ENCODE data around the gene RFT1.

RFT1 gene

GRCh38 chr3:53075743-53076140 lies 54.5 kb downstream of the RFT1 start:
- H3K4me3 ChIP-seq (ENCODE audit: low read depth, low read length) = no peak overlapping the region
- peak; percentile 47 for DNase-seq (ENCODE audit: low read depth)
- no peak for TF ChIP-seq MYC (IDR thresholded peaks at IDR 0.05; ENCODE audit: low read depth, low read length)
- no peak for TF ChIP-seq MAX (IDR thresholded peaks at IDR 0.05; ENCODE audit: low read depth, low read length)
- TF ChIP-seq POLR2A (IDR thresholded peaks at IDR 0.05; ENCODE audit: extremely low read depth, insufficient read length) = no peak
- TF ChIP-seq, protein P1, sequence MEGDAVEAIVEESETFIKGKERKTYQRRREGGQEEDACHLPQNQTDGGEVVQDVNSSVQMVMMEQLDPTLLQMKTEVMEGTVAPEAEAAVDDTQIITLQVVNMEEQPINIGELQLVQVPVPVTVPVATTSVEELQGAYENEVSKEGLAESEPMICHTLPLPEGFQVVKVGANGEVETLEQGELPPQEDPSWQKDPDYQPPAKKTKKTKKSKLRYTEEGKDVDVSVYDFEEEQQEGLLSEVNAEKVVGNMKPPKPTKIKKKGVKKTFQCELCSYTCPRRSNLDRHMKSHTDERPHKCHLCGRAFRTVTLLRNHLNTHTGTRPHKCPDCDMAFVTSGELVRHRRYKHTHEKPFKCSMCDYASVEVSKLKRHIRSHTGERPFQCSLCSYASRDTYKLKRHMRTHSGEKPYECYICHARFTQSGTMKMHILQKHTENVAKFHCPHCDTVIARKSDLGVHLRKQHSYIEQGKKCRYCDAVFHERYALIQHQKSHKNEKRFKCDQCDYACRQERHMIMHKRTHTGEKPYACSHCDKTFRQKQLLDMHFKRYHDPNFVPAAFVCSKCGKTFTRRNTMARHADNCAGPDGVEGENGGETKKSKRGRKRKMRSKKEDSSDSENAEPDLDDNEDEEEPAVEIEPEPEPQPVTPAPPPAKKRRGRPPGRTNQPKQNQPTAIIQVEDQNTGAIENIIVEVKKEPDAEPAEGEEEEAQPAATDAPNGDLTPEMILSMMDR (IDR thresholded peaks at IDR 0.05; ENCODE audit: low read depth, low read length) = no peak

DNA sequence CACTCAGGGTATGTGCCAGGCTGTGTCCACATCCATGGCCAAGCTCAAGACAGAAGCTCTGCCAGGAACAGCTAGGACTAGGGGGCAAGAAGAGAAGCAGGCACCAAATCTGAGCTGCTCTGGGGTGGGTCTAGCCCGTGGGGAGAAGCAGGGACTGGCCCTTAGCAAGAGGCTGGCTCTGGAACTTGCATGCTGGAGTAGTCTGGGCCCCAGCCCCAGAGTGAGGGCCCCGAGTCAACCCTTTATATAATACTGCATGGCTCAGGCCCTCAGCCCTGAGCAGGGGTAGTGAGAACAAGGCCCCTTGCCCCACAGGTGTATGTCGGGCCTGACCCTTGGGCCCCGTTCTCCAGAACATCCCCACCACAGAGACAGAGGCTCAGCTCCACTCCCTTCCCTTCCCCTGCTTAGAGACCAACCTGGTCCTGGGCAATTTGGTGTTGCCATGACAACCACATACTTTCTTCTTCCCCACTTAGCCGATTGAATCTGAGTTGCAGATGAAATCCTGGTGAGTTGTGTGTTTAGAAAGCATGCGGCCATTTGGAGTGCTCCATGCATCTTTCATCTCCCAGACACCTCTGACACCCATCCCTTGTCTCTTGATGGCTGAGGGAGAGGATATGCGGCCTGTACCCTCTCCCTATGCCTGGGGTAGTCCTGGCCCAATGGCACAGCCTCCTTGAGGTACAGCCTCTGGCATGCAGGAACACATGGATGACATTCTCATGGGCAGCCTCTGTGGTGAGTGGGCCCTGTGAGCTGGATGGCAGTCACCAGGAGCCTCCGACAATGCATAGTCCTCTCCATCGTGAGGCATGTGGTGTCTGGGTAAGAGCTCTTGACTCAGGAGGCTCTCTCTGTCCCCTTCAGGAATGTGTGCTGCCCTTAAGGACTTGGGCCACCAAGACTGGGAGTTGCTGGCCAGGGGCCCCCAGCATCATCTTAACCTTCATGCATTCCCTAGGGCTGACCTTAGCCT lies 55.2 kb downstream of the RFT1 start:
- TF ChIP-seq MYC (IDR thresholded peaks at IDR 0.05; ENCODE audit: low read depth, low read length) (no peak), POLR2A (IDR thresholded peaks at IDR 0.05; ENCODE audit: extremely low read depth, insufficient read length) (no peak), MAX (IDR thresholded peaks at IDR 0.05; ENCODE audit: low read depth, low read length) (no peak)
- TF ChIP-seq, protein P1 (IDR thresholded peaks at IDR 0.05; ENCODE audit: low read depth, low read length) = no peak
- no peak overlapping the region for H3K4me3 ChIP-seq (ENCODE audit: low read depth, low read length)
- DNase-seq (ENCODE audit: low read depth) = no peak

- no peak overlapping the region for H3K4me3 ChIP-seq (ENCODE audit: low read depth, low read length)
- TF ChIP-seq MYC (IDR thresholded peaks at IDR 0.05; ENCODE audit: low read depth, low read length) = no peak
- no peak for TF ChIP-seq POLR2A (IDR thresholded peaks at IDR 0.05; ENCODE audit: extremely low read depth, insufficient read length)
- TF ChIP-seq, protein P1 (IDR thresholded peaks at IDR 0.05; ENCODE audit: low read depth, low read length) = no peak
- no peak for TF ChIP-seq MAX (IDR thresholded peaks at IDR 0.05; ENCODE audit: low read depth, low read length)
Observed at GRCh38 chr3:53074366-53074696, 55.9 kb downstream of the RFT1 start.

GRCh38 chr3:53073553-53074365 lies 56.5 kb downstream of the RFT1 start:
- peak overlapping the region; percentile 65 for H3K4me3 ChIP-seq (ENCODE audit: low read depth, low read length)
- TF ChIP-seq, protein P1 (IDR thresholded peaks at IDR 0.05; ENCODE audit: low read depth, low read length) = no peak
- TF ChIP-seq MYC (IDR thresholded peaks at IDR 0.05; ENCODE audit: low read depth, low read length) (no peak), MAX (IDR thresholded peaks at IDR 0.05; ENCODE audit: low read depth, low read length) (no peak), POLR2A (IDR thresholded peaks at IDR 0.05; ENCODE audit: extremely low read depth, insufficient read length) (no peak)
- DNase-seq (ENCODE audit: low read depth) = peak; percentile 77

More at GRCh38 chr3:53074366-53074696, 55.9 kb downstream of the RFT1 start:
- DNase-seq (ENCODE audit: low read depth) = no peak

DNA sequence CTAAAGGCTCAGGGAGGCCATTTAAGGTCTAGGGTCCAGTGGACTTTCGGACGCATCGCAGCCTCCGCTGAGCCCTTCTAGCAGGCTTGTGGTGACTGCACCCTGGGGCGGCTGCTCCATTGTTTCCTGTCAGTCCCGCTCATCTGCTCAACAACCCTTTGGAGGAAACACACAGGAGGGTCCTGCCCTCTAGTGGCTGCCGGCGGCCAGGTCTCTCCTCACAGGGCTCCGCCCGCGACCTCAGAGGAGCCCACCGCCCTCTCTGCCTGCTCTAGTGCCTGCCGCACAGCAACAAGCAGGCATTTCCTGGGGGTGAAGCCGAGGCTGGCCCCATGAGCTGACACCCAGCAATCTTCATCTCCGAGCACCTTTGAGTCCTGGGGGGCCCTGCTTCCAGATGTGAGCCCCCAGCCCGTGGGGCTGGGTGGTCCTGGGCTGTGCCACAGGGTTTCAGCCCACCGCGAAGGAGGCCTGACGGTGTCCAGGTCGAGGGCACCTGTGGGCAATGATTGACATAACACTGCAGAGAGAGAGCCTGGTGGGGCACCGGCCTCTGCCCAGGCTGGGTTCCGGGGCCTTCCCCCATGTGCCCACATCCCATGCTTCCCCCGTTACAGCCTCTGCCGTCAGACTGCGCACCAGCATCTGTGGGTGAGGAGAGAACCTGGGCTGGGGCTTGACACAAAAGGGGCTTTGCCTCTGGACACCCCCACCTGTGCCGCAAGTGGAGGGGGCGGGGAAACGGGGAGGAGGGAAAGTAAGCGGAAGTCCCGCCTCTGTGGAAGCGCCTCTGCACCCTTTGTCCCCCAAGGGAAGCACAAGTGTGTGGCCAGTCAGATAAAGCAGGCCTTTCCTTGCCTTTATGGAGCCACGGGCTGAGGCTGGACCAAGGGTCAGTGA lies 57.3 kb downstream of the RFT1 start:
- TF ChIP-seq MAX (IDR thresholded peaks at IDR 0.05; ENCODE audit: low read depth, low read length) = no peak
- TF ChIP-seq, protein P1 (IDR thresholded peaks at IDR 0.05; ENCODE audit: low read depth, low read length) = peak; percentile 89
- peak overlapping the region; percentile 65 for H3K4me3 ChIP-seq (ENCODE audit: low read depth, low read length)
- DNase-seq (ENCODE audit: low read depth) = peak; percentile 91
